Fibroblast of skin of left biceps (primary cell): ENCODE measurements around the gene GM2A.
"Not testable (repeated sequence)": the region's sequence is repeated elsewhere in the genome, so short reads cannot be mapped to it uniquely, and the experiment has no call there.

Experiments
- DNase-seq, 2 experiments: peaks; one replicate each; pipeline ENCODE4 v3.0.0-alpha.2; 2013; ENCODE audit warnings: low read depth in 2 of 2

GM2A gene

DNA sequence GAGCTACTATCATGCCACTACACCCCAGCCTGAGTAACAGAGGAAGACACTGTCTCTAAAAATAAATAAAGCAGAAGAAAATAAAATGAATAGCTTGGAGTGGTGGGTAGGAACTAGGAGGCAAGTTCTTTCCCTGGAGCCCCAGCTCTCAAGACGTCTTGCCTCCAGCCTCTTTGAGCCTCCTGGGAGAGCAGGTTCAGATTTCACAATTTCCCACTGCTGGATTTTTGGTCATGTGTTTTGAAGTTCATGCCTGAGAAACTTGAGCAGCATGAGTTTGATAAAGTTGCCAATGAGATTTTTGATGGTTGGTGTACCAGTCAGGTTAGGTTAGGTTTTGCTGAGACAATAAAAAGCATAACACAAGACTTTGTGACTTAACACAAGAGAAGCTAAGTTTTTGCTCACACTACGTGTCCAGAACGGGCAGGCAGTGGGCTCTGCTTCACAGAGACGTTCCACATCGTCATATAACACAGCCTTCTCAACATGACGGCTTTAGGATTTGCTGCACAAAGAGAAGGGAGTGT, 25.0 kb upstream of the GM2A start:
- no peak for DNase-seq

DNA sequence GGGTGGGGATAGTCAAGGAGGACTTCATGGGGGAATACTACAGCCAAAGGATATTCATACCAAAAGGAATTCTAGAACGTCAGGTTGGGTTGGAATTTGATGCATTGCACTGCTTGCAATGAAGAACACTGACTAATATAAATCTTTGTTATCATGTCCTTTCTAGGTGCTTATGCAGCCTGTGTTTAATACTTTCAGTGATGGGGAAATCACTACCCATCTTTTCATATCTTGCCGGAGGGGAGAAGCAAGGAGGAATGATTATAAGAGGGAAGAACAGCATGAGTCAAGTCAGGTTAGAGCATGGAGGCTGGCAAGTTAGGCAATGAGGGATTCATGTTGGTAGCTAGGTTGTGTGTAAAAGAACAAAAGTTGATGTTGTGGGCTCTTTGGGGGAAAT, 24.0 kb upstream of the GM2A start:
- DNase-seq = no peak

DNA sequence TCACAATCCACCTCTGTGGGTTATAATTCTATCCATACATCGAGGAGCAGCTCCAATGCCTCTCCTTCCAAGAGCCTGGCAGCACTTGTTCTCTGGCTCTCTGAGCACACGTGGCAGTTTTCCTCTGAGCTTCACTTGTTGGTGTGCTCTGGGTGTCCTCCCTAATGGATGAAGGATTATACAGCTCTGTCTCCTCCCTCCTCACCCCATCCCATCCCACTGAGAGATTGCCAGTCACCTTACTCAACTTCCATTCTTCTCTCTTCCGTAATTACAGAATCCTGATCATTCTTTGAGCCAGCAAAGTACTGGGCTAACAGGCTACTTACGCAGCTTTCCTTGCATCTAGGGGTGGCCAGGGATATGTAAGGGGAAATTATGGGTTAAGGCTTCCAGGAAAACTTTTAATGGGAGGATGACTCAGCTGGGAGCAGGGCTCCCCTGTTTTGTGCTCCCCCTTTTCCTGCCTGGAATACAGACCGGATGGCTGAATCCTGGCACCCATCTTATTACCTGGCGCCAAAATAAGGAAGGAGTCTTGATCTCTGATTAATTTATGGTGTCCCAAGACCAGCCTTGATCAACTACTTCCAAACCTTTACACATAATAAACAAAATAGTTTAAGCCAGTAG, 22.8 kb upstream of the GM2A start:
- no peak for DNase-seq

DNA sequence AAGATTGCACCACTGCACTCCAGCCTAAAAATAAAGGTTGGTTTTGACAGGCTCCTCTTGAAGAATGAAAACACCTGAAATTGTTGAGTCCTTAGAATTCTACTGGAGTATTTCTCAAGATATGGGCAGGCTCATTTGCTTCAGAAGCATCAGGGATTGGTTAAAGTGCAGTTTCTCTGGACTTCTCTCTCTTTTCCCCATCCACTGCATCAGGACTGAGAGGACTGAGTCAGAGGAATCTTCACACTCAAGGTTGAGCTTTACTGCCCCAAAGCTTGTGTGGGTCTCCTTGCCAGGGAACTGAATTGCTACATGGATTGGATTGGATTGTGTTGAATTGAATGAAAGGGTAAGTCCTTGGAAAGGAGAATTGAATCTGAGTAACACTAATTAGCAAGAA, 21.6 kb upstream of the GM2A start:
- DNase-seq = no peak

DNA sequence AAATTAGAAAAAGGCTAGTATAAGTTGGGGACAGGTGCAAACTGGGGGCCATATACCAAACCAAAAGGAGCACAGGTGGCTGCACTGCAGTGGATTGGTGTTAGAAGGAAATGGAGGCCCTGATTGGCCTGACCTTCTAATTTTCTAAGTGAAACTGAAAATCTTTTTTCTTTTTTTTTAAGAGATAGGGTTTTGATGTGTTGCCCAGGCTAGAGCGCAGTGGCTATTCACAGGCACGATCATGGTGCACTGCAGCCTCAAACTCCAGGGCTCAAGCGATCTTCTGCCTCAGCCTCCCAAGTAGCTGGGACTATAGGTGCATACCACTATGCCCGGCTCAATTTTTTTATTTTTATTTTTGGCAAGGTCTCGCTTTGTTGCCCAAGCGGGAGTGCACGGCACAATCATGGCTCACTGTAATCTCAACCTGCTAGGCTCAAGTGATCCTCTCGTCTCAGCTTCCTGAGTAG, 19.3 kb upstream of the GM2A start:
- DNase-seq = no peak

DNA sequence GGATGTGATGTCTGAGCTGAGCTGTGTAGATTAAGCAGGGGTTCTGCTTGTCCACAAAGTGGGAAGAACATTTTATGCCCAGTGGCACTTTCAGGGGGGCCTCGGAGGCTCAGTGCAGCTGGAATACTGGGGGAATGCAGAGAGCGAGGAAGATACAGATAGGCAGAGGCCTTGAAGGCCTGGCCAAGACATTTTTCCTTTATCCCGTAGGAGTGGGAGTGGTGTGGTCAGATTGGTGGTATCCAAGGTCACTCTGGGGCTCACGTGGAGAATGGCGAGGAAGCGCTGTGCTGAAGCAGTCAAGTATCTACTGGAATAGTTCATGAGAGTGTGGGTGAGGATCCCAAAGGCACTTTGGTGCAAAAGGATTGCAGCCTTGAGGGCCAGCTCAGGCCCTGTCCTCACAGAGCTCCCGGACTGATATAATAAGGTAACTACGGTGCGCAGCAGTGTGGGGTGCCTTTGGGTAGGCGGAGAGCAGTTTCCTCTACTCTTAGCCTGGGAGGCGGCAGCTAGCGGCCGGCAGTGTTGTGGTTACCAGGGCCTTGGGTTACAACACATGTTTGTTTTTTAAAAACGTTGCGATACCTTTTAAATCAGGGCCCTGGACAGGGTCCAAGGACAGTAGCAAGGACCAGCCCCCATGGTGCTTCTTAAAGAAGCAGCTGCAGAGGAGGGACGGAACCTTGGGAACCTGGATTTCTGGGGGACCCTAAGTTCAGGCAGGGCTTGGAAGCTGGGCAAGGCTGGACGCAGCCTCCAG, 18.3 kb upstream of the GM2A start:
- DNase-seq = no peak

DNA sequence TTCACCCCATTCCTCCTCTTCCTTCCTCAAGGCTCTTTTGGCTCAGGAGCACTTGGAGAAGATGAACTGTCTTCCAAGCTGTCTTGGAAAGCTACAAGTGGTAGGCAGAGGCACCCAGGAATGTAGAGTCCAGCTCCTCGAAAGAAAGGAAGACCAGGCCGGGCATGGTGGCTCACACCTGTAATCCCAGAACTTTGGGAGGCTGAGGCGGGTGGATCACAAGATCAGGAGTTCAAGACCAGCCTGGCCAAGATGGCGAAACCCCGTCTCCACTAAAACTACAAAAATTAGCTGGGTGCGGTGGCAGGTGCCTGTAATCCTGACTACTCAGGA, 17.8 kb upstream of the GM2A start:
- DNase-seq = not testable (repeated sequence)

DNA sequence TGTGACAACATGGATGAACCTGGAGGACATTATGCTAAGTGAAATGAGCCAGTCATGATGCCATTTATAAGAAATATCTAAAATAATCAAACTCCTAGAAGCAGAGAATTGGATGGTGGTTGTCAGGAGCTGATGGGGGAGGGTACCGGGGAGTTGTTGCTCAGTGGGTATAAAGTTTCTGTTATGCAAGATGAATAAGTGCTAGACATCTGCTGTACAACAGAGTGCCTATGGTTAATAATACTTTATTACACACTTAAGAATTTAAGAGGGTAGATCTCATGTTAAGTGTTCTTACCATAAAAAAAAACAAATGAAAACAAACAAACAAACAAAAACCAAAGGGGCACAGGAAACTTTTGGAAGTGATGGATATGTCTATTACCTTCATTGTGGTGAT, 16.1 kb upstream of the GM2A start:
- DNase-seq = no peak

DNA sequence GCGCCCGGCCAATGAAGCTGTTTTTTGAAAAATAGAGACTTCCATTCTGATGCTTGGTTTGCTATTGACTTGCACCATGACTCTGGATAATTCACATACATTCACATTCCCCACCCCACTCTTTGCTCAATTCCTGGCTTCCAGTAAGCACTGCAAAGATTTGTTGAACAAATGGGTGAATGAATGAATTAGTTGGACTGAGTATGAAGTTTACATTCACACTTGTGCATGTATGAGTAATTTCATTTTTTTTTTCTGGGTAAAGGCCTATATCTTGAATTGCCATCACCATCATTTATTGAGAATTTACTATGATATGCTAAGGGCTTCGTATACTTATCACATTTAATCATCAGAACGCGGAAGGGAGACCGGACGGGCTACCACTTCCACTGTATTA, 15.3 kb upstream of the GM2A start:
- DNase-seq = no peak

DNA sequence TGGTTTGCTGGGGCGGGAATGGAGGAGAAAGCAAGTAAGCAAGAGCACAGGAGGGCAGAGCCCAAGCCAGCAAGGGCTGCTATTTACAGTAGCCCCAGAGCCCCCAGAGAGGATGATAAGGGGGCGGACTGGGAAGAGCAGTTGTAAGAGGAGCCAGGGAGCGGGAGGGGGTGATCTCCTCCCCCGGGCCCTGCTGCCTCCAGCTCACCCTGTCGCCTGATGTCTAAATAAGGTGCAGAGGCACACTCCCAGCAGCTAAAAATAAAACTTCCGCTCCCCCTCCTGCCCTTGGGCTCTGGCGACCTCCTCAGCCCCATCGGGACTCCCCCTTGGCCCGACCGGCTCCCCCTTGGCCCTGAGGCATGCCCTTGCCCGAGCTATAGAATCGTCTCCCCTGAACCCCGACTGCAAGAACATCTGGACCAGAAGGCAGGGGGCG, 14.7 kb upstream of the GM2A start:
- no peak for DNase-seq

DNA sequence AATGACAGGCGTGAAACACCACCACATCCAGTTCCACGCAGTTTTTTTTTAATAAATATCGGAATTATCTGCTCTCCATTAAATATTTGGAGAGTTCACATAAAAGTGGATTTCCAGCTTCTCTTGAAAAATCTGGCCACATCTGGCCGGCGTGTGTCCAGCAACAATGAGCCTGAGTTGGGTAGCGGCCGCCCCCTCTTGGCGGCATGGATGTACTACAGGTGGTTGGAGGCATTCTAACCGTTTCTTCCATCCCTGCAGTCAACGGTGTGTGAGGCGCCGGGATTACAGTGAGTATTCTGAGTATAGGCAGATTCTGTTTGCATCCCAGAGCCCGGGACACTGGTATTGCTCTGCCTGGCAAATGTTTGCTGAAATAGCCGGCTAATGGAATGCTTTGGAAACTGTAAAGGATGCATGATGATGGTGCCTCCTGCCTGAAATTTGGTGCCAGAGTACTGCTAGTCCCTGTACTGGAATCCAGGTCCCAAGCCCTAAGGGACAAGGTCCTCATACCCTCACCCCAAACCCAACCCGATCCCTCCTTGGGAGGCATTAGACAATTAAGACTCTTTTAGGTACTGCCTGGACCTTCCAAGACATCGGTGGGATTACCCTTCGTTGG, 13.6 kb upstream of the GM2A start:
- peak; percentile 20 to 28 for DNase-seq

DNA sequence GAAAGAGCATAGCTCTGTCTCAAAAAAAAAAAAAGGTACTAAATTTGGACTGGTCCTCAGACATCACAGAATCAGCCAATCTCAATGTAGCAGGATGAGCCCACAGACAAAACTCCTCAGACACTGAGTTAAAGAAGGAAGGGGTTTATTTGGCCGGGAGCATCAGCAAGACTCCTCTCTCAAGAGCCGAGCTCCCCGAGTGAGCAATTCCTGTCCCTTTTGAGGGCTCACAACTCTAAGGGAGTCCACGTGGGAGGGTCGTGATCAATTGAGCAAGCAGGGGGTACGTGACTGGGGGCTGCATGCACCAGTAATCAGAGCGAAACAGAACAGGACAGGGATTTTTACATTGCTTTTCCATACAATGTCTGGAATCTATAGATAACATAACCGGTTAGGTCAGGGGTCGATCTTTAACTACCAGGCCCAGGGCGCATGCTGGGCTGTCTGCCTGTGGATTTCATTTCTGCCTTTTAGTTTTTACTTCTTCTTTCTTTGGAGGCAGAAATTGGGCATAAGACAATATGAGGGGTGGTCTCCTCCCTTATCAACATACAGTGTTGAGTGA, 12.6 kb upstream of the GM2A start:
- DNase-seq = not testable (repeated sequence)

DNA sequence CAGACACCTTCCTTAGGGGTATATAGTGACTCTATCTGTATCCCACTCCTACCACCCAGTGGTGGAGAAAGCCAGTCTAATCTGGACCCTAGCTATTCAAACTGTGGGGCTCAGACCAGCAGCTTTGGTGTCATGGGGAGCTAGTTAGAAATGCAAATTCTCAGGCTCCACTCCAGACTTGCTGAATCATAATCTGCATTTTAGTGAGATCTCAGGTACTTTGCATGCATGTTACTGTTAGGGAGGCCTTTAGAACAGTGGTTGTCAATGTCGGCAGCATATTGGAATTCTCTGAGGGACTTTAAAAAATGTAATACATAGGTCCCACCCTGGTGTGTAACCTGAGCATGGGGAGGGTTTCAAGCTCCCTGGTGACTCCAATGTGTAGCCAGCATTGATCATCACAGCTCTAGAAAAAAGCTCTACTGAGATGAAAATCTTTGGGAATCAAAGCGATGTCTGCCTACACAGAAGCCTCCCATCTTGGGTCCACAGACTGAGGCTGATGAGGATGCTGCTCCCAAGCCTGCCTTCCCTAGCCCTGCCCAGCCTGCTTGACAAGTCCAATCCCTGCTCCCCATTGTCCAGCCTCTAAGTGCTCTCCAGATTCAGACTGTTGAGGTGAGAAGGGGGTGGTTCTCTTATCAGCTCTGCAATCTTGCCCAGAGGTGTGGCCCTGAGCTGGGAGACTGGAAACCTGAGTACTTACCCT, 11.9 kb upstream of the GM2A start:
- no peak for DNase-seq

DNA sequence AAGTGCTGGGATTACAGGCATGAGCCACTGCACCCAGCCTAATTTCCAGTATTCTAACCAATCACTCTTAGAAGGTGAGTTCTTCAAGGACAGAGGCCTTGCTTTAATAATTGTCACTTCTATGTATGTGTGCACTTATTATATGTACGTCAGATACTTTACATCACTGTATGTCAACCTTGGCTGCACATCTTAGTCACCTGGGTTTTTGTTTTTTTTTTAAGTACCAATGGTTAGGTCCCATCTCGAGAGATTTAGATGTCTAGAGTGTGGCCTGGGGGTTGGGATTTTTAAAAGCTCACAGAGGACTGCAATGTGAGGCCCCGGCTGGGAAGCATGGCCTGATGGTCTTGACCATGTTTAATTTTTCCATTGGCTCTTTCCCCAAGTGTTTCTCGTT, 9.9 kb upstream of the GM2A start:
- no peak for DNase-seq

DNA sequence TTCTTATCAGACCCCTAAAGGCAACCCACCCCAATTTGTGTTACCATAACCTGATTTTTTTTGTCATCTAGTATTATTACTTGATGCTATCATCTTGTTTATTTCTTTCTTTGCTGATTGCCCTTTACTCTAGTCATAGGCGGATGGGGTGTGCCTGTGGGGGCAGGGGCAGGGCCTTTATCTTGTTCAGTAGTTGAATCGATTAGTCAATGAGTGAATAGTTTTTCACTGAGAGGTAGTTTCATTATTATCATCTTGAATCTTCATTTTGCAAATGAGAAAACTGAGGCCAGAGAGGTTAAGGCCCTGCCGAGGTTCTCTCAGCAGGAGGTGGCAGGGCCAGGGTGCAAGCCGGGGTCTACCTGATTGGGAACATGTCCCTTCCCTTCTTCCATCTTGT, 9.4 kb upstream of the GM2A start:
- no peak for DNase-seq

DNA sequence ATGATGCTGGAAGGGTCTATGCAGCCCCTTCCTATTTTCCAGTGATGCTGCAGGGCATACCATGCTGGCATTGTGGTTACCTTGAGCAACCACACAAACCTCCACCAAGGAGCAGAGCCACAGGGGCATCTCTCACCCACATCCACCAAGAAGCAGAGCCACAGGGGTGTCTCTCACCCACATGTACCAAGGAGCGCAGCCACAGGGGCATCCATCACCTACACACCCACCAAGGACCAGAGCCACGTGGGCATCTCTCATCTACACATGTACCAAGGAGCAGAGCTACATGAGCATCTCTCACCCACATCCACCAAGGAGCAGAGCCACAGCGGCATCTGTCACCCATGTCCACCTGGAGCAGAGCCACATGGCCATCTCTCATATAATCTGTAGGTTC, 8.8 kb upstream of the GM2A start:
- no peak for DNase-seq

DNA sequence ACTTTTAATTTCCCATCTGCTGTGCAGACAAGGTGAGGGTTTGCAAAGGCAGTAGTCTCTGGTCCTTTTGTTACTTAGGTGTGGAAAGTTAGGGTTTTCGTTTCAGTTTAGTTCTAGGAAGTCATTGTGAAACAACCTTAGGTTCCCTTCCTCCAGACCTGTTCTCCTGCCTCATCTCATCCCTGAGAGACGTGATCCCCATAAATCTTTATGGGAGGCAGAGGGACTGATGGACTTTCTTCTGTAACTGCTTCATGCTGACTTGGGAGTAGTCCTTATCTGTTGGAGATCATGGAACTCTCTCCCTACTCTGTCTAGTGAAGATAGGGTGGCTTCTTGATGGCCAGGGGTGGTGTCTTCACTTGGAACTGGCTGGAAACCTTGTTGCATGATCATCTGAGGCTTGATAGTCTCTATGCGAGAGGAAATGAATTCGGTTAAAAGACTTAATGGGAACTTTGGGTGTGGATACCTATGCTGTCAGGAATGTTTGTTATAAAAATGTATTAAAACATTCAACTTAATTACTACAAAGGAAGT, 7.2 kb upstream of the GM2A start:
- no peak for DNase-seq

DNA sequence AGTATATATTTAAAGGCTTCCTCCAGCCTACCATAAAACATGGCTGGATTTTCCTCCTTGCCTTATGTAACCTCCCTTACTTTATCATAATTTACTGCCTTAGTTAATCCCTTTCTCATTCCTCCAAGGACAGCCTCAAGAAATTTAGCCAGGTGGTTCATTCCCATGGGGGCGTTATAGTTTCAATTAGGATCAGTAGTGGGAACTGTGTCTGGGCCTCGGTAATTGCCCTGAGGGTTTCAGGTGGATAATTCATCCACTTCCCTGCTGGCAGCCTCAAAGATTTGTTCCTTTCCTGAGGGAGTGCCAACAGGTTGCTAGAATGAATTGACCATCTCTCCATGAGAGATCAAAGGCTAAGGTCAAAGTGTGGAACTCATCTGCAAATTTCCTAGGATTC, 4.3 kb upstream of the GM2A start:
- no peak for DNase-seq

DNA sequence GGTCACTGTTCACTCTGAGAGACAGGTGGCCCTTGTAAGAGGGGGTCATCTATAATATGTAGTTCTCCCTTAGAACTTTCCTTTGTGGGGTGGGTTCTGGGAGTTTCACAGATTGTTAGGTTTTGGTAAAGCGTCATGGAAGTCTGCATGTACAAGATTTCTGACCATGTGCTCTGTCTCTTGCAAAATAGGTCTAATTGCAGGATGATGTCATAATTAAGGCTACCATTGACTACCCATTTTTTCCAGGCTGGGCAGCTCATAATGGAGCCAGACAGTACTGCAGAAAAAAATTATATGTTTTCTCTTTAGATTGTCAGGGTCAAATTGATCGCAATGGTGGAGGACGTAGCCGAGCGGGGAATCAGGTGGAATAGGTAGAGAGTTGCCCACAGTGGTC, 3.7 kb upstream of the GM2A start:
- no peak for DNase-seq

DNA sequence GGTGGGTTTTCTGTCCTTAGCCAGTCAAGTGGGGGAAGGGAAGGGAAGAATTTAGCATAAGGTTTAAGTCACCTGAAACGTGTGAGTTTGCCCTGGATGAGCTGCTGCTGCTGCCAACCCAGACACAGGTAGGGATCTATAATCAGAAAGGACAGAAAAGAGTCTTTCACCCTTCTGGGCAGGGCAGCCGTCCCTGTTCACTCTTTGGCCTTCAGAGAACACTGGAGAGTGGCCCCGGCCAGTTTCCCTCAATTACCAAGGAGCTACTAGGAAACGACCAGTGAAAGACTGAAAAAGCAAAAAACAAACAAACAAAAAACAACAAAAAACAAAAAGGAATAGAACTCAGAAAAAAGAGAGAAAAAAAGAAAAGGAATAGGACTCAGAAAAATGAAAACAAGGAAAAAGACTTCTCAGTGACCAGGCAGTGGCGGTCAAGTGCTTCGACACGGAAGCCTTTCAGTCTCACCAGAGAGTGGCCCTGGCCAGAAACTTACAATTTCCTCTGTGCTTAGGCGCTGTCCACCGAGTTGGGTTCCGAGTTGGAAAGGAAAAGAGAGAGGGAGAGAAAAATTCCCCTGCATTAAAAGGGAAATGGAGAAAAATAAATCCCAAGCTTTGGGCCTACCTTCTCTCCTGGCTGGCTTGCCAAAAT, 2.5 kb upstream of the GM2A start:
- DNase-seq = no peak

DNA sequence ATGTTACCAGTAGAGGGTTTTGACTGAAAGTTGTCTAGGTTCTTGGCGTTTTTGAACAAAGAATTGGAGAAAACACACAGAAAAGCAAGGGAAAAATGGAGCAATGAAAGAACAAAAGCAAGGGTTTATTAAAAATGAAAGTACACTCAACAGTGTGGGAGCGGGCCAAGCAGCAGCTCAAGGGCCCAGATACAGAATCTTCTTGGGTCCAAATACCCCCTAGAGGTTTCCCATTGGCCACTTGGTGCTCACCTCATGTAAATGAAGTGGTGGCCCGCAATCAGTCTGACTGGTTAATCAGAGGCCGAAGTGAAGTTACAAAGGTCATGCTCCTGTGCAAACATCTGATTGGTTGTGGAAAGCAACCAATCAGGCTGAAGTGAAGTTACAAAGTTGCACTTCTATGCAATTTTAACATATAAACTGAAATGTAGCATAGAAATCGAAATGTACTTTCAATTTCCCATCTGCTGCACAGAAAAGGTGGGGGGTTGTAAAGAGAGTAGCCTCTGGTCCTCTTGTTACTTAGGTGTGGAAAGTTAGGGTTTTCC, 1.9 kb upstream of the GM2A start:
- no peak for DNase-seq
